GM12872 (cell line): ENCODE measurements around the gene LYRM7.

Source experiments
- TF ChIP-seq, protein P1 (sequence below): IDR thresholded peaks from 3 replicates; pipeline ENCODE4 v1.5.1; 2011; ENCODE audit warnings: low read depth, mild to moderate bottlenecking, low read length, moderate library complexity; ENCODE audit not compliant: insufficient read depth

LYRM7 gene

GRCh38 chr5:131167615-131168014 is 3.1 kb upstream of the LYRM7 start:
- TF ChIP-seq, protein P1, sequence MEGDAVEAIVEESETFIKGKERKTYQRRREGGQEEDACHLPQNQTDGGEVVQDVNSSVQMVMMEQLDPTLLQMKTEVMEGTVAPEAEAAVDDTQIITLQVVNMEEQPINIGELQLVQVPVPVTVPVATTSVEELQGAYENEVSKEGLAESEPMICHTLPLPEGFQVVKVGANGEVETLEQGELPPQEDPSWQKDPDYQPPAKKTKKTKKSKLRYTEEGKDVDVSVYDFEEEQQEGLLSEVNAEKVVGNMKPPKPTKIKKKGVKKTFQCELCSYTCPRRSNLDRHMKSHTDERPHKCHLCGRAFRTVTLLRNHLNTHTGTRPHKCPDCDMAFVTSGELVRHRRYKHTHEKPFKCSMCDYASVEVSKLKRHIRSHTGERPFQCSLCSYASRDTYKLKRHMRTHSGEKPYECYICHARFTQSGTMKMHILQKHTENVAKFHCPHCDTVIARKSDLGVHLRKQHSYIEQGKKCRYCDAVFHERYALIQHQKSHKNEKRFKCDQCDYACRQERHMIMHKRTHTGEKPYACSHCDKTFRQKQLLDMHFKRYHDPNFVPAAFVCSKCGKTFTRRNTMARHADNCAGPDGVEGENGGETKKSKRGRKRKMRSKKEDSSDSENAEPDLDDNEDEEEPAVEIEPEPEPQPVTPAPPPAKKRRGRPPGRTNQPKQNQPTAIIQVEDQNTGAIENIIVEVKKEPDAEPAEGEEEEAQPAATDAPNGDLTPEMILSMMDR, result no peak

GRCh38 chr5:131169810-131170539 is 769 bp upstream of the LYRM7 start:
- TF ChIP-seq, protein P1, result no peak

DNA sequence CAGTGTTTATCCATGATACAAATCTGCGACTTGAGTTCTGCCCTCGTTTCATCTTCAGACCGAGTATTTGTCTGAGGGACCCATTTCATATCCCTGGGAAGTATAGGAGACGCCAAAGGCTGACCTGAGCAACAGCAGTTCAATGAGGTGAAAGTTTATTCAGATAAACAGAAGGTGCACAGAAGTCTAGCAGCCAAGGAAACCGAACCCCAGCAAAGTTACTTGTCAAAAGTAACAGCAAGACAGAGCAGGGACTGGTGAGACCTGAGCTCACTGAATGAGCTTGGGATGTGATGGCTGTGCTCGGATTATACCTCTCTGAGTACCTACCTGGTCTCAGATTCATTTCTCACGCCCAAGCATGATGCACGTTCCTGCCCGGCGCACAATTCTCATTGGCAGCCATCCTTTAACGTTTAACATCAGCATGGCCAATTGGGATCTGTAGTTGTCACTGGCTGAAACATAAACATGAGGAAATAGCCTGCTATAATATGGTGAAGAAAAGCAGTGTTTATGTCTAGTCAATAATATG is 599 bp downstream of the LYRM7 start:
- TF ChIP-seq, protein P1, result no peak

DNA sequence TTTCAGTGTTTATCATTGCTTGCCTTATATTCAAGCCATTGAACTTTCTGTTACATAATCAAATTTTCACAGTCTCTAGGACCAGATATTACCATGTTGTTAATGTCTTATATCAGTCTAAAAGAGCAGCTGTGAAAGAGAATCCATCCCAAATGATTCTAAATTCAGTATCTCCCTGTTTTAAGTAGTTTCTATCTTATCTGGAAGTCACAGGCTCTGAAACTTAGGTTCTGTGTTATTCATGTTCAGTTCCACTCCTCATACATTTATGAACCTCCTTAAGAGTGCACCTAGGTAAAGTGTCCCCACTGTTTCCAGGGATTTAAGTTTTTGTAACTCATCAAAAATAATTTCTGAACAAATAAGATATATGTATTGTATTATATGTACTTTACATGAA is 9.7 kb downstream of the LYRM7 start:
- TF ChIP-seq, protein P1, result no peak

DNA sequence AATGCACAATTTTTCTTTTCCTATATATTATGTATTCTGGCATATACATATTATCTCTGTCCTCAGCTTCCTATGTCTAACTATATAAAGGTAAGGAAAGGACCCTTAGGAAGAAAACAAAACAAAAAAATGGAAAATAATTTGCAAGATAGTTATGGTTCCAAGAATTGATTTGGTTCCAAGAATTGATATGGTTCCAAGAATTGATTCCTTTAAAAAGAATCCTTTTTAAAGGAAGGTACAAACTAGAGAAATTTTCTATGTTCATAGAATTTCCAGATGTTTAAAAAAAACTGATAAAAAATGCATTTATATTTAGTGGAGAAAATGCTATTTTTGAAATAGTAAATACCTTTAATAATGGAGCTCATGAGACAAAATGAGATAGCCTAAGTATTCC is 12.1 kb downstream of the LYRM7 start:
- TF ChIP-seq, protein P1, result no peak

DNA sequence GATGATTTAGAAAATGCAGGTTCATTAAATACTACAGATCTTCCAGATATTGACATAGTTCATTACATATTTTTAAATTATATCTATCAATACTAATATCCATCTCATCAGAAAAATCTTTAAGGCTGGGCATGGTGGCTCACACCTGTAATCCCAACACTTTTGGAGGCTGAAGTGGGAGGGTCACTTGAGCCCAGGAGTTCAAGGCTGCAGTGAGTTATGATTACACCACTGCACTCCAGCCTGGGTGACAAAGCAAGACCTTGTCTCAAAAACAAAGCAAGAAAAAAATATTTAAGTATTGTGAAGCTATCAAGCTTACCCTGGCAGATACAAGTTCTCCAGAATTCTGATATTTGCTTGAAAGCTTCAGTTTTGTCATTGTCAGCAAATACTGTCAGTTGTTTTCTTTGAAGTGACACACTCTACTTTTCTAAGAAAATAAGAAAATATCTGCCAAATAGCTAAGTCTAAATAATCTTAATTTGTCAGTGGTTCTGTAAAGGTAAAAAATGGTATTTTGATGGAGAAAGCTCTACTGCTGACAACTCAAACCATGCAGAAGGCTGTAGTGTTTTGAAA is 14.9 kb downstream of the LYRM7 start:
- TF ChIP-seq, protein P1, result no peak

DNA sequence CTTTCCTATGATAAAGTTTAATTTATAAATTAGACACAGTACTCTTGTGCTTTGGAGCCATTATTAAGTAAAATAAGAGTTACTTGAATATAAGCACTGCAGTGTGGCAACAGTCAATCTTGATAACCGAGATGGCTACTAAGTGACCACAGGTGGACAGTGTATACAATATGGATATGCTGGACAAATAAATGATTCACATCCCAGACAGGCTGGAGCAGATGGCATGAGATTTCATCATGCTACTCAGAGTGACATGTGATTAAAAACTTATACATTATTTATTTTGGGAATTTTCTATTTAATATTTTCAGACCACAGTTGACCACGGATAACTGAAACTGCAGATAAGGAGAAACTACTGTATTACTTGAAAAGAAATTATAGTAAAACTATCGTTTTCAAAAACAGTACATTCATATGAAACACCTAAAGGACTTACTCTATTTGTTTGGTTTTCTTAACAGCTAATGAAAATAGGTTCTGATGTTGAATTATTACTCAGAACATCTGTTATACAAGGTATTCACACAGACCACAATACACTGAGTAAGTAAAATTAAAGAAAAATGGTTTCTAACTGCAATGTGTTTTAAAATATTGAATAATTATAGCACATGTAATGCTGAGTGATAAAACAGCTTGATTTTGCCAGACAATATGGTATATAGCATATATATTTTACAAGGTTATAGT is 16.0 kb downstream of the LYRM7 start:
- TF ChIP-seq, protein P1, result no peak
